HepG2 (cell line): ENCODE measurements around the gene WDR83. TPM values are rescaled to one million over a fixed set of nuclear protein-coding genes. Genes with fewer than 3 reads are reported as not detected.

ENCODE experiments used
- ATAC-seq: fragments of 200-7000 bp; cut with Tn5 transposase; 3 replicates; pipeline ENCODE4 v1.9.1; 2020; ENCODE audit warnings: mild to moderate bottlenecking, moderate library complexity
- BruUV-seq: library from RNA; stranded (reverse); fragments of 400-500 nt; replicated peaks from 2 replicates; lab custom pipeline; 2021; lab: Mats Ljungman, UMichigan
- CTCF ChIA-PET: fragments of 300-600 bp; formaldehyde crosslinking; extraction: SDS; loops from one replicate; lab custom pipeline; 2021; ENCODE audit warnings: low total read pairs, inconsistent platforms, low intra/inter-chr PET ratio; lab: Yijun Ruan, JAX
- POLR2A ChIA-PET: fragments of 350-600 bp; sonication (Branson Sonifier 250); formaldehyde crosslinking; loops from one replicate; lab custom pipeline; 2020; ENCODE audit warnings: antibody characterized with exemption, inconsistent platforms; lab: Yijun Ruan, JAX
- DNase-seq: peaks from one replicate; pipeline ENCODE4 v3.0.0-alpha.2; 2015; ENCODE audit warnings: low spot score
- FAIRE-seq: peaks from 3 replicates; lab custom pipeline; 2011; peaks lifted over from hg19 to GRCh38; lab: Jason Lieb, UNC
- H2AFZ ChIP-seq: one replicate; pipeline ENCODE4 v1.6.1; 2011; ENCODE audit warnings: low read length, inconsistent platforms
- H3K27ac ChIP-seq: fragments of 300-600 bp; 3 replicates; pipeline ENCODE4 v1.8.0; 2011; ENCODE audit warnings: mixed run types, mild to moderate bottlenecking, mixed read lengths, low read length, inconsistent platforms; ENCODE audit not compliant: insufficient read depth; ENCODE audit errors: extremely low read length
- H3K27me3 ChIP-seq, 2 experiments: fragments of 200-600 bp in 1 of 2; 2 replicates in 1 of 2; 3 replicates in 1 of 2; pipeline versions ENCODE4 v1.6.0 to v1.8.0; 2011; ENCODE audit warnings: low read length in 2 of 2, mild to moderate bottlenecking in 2 of 2, moderate library complexity in 2 of 2, inconsistent platforms in 1 of 2; ENCODE audit not compliant: insufficient read depth in 2 of 2, control insufficient read depth in 1 of 2
- H3K36me3 ChIP-seq, 2 experiments: fragments of 200-600 bp in 1 of 2; replicated peaks in 1 of 2; 2 replicates in 1 of 2; 3 replicates in 1 of 2; pipeline versions ENCODE4 v1.5.1 to v1.8.0; 2011; ENCODE audit warnings: low read length in 2 of 2, inconsistent platforms in 1 of 2; ENCODE audit not compliant: insufficient read depth in 2 of 2, control insufficient read depth in 1 of 2
- H3K4me1 ChIP-seq: 2 replicates; pipeline ENCODE4 v1.5.1; 2012; ENCODE audit warnings: low read length, inconsistent platforms; ENCODE audit not compliant: insufficient read depth
- H3K4me2 ChIP-seq: 2 replicates; pipeline ENCODE4 v1.6.0; 2011; ENCODE audit warnings: low read depth, low read length, inconsistent platforms
- H3K4me3 ChIP-seq, 3 experiments: fragments of 200-600 bp in 1 of 3; sonication (generic), shearing (Covaris generic) in 1 of 3; replicated peaks in 1 of 3; 2 replicates each; pipeline ENCODE4 v1.5.1; 2011 to 2016; ENCODE audit warnings: low read length in 3 of 3, inconsistent platforms in 2 of 3, low read depth in 2 of 3, mild to moderate bottlenecking in 2 of 3, control low read depth in 1 of 3, mixed read lengths in 1 of 3; ENCODE audit not compliant: insufficient read depth in 1 of 3
- H3K79me2 ChIP-seq: one replicate; pipeline ENCODE4 v1.6.1; 2011; ENCODE audit warnings: low read length, inconsistent platforms; ENCODE audit not compliant: insufficient read depth
- H3K9ac ChIP-seq: 2 replicates; pipeline ENCODE4 v1.6.0; 2011; ENCODE audit warnings: mild to moderate bottlenecking, low read depth, low read length, inconsistent platforms; ENCODE audit not compliant: insufficient read depth
- H3K9me3 ChIP-seq: 2 replicates; pipeline ENCODE4 v1.5.1; 2012; ENCODE audit warnings: mild to moderate bottlenecking, low read length
- H4K20me1 ChIP-seq: 2 replicates; pipeline ENCODE4 v1.6.0; 2011; ENCODE audit warnings: inconsistent platforms, mild to moderate bottlenecking, low read length, moderate library complexity; ENCODE audit not compliant: insufficient read depth
- AGO2 ChIP-seq: fragments of 200-400 bp; formaldehyde crosslinking; optimal IDR thresholded peaks from 2 replicates; pipeline ENCODE3; 2017; ENCODE audit warnings: mild to moderate bottlenecking, low read depth, low read length, moderate library complexity
- ATM ChIP-seq: fragments of 450-650 bp; IDR thresholded peaks from 2 replicates; pipeline ENCODE4 v1.7.1; 2017; ENCODE audit warnings: mild to moderate bottlenecking, borderline replicate concordance
- EHMT2 ChIP-seq: fragments of 200-600 bp; sonication (generic); IDR thresholded peaks from 2 replicates; pipeline ENCODE4 v1.7.0; 2017; ENCODE audit warnings: antibody characterized with exemption, low read depth, low read length, borderline replicate concordance
- NFE2L2 ChIP-seq: fragments of 150-350 bp; IDR thresholded peaks from 2 replicates; pipeline ENCODE4 v1.6.1; 2014; ENCODE audit warnings: low read length
- PCBP1 ChIP-seq: fragments of 200-400 bp; formaldehyde crosslinking; IDR thresholded peaks from 2 replicates; pipeline ENCODE4 v1.6.1; 2017; ENCODE audit warnings: mild to moderate bottlenecking, low read depth, low read length, borderline replicate concordance
- PHF5A ChIP-seq: IDR thresholded peaks from one replicate; pipeline ENCODE4 v1.6.1; 2018; ENCODE audit warnings: low read depth, missing genetic modification reagents; ENCODE audit not compliant: unreplicated experiment
- POLR2A ChIP-seq, 2 experiments: IDR thresholded peaks; 2 replicates each; pipeline ENCODE4 v1.6.1; 2011; ENCODE audit warnings: low read depth in 2 of 2, low read length in 2 of 2, mild to moderate bottlenecking in 1 of 2, moderate library complexity in 1 of 2; ENCODE audit not compliant: insufficient read depth in 1 of 2
- RBFOX2 ChIP-seq: fragments of 200-400 bp; formaldehyde crosslinking; IDR thresholded peaks from 2 replicates; pipeline ENCODE4 v1.6.1; 2017; ENCODE audit warnings: low read depth, mild to moderate bottlenecking, low read length
- SMC3 ChIP-seq: IDR thresholded peaks from 2 replicates; pipeline ENCODE4 v1.6.1; 2011; ENCODE audit warnings: low read length, improper control_type of control experiment
- TEAD2 ChIP-seq: sonication (generic); formaldehyde crosslinking; IDR thresholded peaks from 2 replicates; pipeline ENCODE4 v1.9.0; 2021; ENCODE audit warnings: missing genetic modification reagents
- ZFY ChIP-seq: sonication (generic); formaldehyde crosslinking; IDR thresholded peaks from 2 replicates; pipeline ENCODE4 v1.4.0; 2020; ENCODE audit warnings: missing genetic modification reagents
- ZNF512B ChIP-seq: sonication (generic); formaldehyde crosslinking; IDR thresholded peaks from 2 replicates; pipeline ENCODE4 v1.5.1; 2020; ENCODE audit warnings: missing genetic modification reagents, mild to moderate bottlenecking, borderline replicate concordance
- WGBS: methylation state at CpG from one replicate; pipeline ENCODE4 v1.1.6; 2017; ENCODE audit warnings: low lambda C conversion rate; 5-methylcytosine and 5-hydroxymethylcytosine counted together
- in situ Hi-C: cut with HindIII; loops from 2 replicates; pipeline ENCODE4 v1.10.0; 2017; ENCODE audit warnings: low pct_unique_long_range_greater_than_20kb; ENCODE audit not compliant: extremely low pct_ligation_motif_present
- intact Hi-C: fragments of 100-400 bp; cut with micrococcal nuclease; formaldehyde crosslinking; loops from one replicate; pipeline ENCODE4 v1.10.0; 2022; ENCODE audit not compliant: unreplicated experiment
- polyA plus RNA-seq, 8 experiments: library from polyadenylated mRNA; depleted of rRNA in 3 of 8; stranded (reverse) in 7 of 8; unstranded in 1 of 8; fragments of >200 nt; fragmentation: Illumina TruSeq in 4 of 8; extraction: Trizol in 4 of 8; gene quantifications; 2 replicates each; pipeline versions ENCODE4 v1.2.1 to v1.2.3, GENCODE V29; 2011 to 2016; ENCODE audit warnings: low read depth in 4 of 8, missing spikeins in 1 of 8, mixed read lengths in 1 of 8; ENCODE audit not compliant: insufficient read depth in 1 of 8
- total RNA-seq, 5 experiments: library from RNA; depleted of rRNA; stranded (reverse); fragments of >200 nt; fragmentation: Illumina TruSeq; extraction: Trizol; gene quantifications; 2 replicates each; pipeline ENCODE4 v1.2.3, GENCODE V29; 2016; ENCODE audit warnings: low read depth in 1 of 5

Gene WDR83
- total and polyA plus RNA-seq, 2 of the 13 experiments (the other 11 are each of a cell fraction or from before 2014, with no cell fraction given), result 4.5 to 10.7 TPM

GRCh38 chr19:12698138-12698537 lies 31.5 kb downstream of the WDR83 start:
- intact Hi-C loops (no loop called here), in situ Hi-C loops (no loop called here)
- Histone ChIP-seq H3K27me3 (no peaks in the 10 kb centered on the region; a peak in 1 of 5 replicates), H3K4me2 (no peak overlapping the region), H3K79me2 (peaks cover 4% of the 10 kb centered on the region), H3K36me3 (peaks cover 18 to 26% of the 10 kb centered on the region in 2 experiments; a peak in 4 of 5 replicates), H3K4me3 (no peak overlapping the region), H4K20me1 (no peaks in the 10 kb centered on the region), H3K4me1 (peaks cover 16% of the 10 kb centered on the region), H2AFZ (no peak overlapping the region), H3K27ac (no peak overlapping the region), H3K9me3 (no peaks in the 10 kb centered on the region), H3K9ac (no peak overlapping the region)
- ChIA-PET CTCF (interaction anchor here (0.6 kb wide), 1 partner anchor 59 kb away, joined by 3 read pairs; no protein-coding TSS in a partner anchor), POLR2A (no interaction called here)
- 98% methylated on average over 6 of the region's 6 CpGs for WGBS
- FAIRE-seq, result no peak
- no peak for DNase-seq
- TF ChIP-seq SMC3 (no peak), EHMT2 (no peak), NFE2L2 (no peak), POLR2A (IDR thresholded peaks at IDR 0.05; ENCODE audit: insufficient read depth in 1 of 2, low read depth in 2 of 2, low read length in 2 of 2) (0 out of 4 replicates have a peak, but pooled peaks of 1 of the 2 experiments have one; percentile 17), ZFY (no peak), ATM (no peak)
- BruUV-seq, result no TSS peak
- ATAC-seq, result no peak

GRCh38 chr19:12701596-12702282 lies 35.1 kb downstream of the WDR83 start:
- no peak for FAIRE-seq
- in situ Hi-C loops (no loop called here), intact Hi-C loops (no loop called here)
- no peak for TF ChIP-seq TEAD2 (CRISPR knock-in tag)
- TF ChIP-seq RBFOX2, result peak; percentile 51; the same call in 1 of the 2 replicates
- TF ChIP-seq PHF5A (CRISPR knock-in tag), result no peak
- TF ChIP-seq AGO2, result peak; percentile 73
- TF ChIP-seq PCBP1, result 0 out of 2 replicates have a peak, but pooled peaks have one; percentile 43
- no peak for TF ChIP-seq ZNF512B (CRISPR knock-in tag)
- Histone ChIP-seq H3K27ac (no peak overlapping the region), H3K4me2 (no peak overlapping the region), H3K4me3 (no peak overlapping the region), H3K9ac (no peak overlapping the region), H3K36me3 (peaks cover 38 to 57% of the 10 kb centered on the region in 2 experiments), H4K20me1 (no peaks in the 10 kb centered on the region), H3K9me3 (no peaks in the 10 kb centered on the region), H3K79me2 (no peaks in the 10 kb centered on the region), H3K27me3 (no peaks in the 10 kb centered on the region), H3K4me1 (peaks cover 6% of the 10 kb centered on the region), H2AFZ (no peak overlapping the region)
- ATAC-seq, result no peak
- BruUV-seq, result no TSS peak
- DNase-seq, result no peak
- WGBS, result 98% methylated on average over 14 of the region's 33 CpGs
- ChIA-PET POLR2A (no interaction called here), CTCF (no interaction called here)
